HTR-8/SVneo (cell line): ENCODE measurements around the gene NRXN3.

Source experiments
- DNase-seq: peaks from one replicate; pipeline ENCODE4 v3.0.0; 2011; ENCODE audit warnings: low spot score, mixed read lengths; ENCODE audit not compliant: insufficient read length
- FAIRE-seq: peaks from 2 replicates; lab custom pipeline; 2011; peaks lifted over from hg19 to GRCh38; lab: Jason Lieb, UNC

The NRXN3 gene

DNA sequence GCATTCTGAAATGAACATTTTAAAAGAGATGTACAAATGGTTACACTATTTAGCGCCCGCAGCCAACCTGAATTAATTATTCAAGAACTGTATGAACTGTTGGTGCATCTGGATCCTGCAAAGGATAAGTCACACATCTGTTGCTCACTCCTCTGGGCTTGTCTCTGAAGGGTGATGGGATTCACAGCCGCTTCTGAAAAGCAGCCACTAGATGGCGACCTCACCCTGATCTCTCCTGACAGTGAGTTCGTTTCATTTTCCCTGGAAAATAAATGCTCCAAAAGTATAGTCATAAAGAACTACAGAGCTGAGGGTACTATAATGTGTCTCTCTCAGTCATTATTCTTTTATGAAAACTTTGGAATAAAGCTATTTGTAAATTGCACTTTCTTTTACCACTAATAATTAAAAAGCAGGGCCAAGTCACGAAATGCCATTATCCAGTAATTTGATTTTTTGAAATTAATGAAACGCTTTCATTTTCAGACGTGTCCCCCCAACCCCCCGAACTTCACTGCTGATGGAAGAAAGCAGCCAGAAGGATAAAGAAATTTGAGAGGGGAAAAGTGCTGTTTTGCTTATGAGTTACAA lies 789.6 kb downstream of the NRXN3 start:
- no peak for FAIRE-seq
- DNase-seq, result peak; percentile 59

GRCh38 chr14:78967111-78967809 lies 797.1 kb downstream of the NRXN3 start:
- peak; percentile 27 for DNase-seq
- FAIRE-seq, result no peak

DNA sequence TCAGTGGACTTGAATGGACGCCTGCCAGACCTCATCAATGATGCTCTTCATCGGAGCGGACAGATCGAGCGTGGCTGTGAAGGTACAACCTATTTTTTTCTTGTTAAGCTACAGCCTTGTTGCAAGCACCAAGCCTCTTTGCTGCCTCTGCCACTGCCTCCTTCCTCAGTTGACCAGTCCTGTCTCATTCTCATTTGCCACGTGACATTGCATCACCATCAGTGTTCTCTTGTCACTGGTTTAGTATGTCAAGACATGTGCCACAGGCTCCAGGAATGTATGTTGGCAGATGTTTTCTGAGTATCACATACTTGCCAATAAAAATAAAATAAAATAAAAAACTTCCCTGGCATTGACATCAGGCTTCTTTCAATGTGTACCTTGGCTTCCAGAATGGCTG lies 798.1 kb downstream of the NRXN3 start:
- no peak for DNase-seq
- FAIRE-seq, result no peak

DNA sequence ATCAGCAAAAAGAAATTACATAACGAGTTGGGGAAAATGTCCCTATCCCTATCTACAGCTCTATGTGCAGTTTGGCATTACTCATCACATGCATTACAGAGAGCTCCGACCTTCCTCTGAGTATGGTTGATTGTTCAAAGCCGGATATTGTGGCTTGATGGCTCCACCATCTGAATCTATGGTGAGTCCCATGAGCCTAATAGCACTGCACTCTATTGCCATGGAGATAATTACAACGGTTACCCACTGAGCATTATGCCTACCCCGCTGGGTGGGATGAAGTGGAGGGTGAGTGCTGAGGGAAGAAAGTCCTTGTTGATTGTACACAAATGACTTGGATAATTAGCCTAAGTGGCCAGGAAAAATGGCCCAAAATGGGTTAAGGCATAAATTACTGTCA lies 800.5 kb downstream of the NRXN3 start:
- FAIRE-seq (no peak), DNase-seq (no peak)

DNA sequence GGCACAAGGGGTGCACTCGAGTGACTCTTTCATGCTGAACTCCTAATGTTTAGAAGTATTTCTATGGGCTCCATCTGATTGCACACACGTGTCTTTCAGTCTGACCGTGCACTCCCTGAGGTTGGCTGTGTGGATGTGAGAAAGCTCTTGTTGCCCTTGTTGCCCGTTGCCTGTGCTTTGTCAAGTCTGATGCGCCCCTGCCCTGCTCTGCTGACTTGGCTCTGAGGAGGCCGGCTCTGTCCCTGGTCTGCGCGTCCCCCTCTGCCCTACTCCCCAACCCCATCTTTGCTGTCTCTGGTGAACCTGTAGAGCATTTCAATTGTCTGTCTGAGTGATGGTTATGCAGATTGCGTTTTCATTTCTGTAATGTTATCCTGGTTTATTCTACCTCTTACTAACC lies 802.3 kb downstream of the NRXN3 start:
- DNase-seq, result no peak
- no peak for FAIRE-seq

GRCh38 chr14:78974691-78975090 lies 804.5 kb downstream of the NRXN3 start:
- DNase-seq (no peak), FAIRE-seq (no peak)

DNA sequence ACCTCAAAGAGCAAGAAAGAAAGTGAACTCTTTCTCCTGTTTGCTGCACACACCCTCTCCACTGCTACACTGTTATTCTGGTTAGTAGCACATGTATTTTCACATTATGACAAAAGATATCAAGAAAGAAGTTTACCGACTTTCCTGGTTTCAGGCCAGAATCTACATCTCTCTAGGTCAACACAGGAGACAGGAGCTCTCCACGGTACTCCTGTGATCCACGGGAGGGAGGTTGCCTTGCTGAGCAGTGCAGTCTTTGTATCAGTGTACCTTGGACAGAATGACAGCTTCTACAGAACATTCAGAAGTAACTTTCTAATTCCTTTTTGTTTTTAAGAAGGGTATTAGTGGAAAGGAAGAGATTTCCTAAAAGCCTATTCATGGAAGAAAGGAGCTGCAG lies 805.6 kb downstream of the NRXN3 start:
- FAIRE-seq, result no peak
- DNase-seq, result no peak

- no peak for FAIRE-seq
- DNase-seq, result no peak
Observed at GRCh38 chr14:78978896-78979295, 808.7 kb downstream of the NRXN3 start.

DNA sequence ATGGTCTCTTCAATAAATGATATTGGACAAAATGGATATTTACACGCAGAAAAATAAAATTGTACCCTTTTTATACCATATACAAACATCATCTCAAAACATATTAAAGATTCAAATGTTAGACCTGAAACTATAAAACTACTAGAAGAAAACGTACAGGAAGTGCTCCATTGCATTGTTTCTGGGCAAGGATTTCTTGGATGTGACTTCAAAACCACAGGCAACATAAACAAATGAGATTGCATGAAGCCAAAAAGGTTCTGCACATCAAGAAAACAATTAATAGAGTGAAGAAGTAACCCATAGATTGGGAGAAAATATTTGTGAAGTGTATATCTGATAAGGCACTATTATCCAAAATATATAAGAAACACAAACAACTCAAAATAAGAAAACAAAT lies 812.4 kb downstream of the NRXN3 start:
- DNase-seq (no peak), FAIRE-seq (no peak)

DNA sequence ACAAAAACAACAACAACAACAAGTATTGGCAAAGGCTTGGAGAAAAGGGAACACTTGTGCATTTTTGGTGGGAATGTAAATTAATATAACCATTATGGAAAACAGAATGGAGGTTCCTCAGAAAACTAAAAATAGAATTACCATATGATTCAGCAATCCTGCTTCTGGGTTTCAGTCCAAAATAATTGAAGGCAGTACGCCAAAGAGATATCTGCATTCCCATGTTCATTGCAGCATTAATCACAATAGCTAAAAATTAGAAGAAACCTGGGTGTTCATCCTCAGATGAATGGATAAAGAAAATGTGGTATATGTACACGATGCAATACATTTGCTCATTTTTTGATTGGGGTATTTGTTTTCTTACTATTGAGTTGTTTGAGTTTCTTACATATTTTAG lies 813.0 kb downstream of the NRXN3 start:
- no peak for DNase-seq

GRCh38 chr14:78985668-78986381 lies 815.7 kb downstream of the NRXN3 start:
- DNase-seq, result no peak
- no peak for FAIRE-seq

More for the DNA sequence above, 813.0 kb downstream of the NRXN3 start:
- FAIRE-seq, result no peak

DNA sequence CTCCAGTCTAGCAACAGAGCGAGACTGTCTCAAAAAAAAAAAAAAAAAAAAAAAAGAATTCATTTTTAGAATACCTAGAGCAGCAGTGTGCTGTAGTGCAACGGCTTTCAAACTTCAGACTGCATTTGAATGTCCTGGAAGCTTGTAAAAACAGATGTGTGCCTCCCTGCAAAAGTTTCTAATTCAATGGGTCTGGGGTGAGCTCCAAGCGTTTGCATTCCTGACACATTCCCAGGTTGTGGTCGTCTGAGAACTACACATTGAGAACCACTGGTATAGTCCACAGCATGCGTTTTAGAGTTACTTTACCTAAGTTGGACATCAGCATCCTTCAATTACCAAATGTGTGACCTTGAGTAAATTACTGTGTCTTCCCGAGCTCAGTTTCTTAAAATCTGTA lies 816.8 kb downstream of the NRXN3 start:
- FAIRE-seq, result no peak
- no peak for DNase-seq

- DNase-seq (no peak), FAIRE-seq (no peak)
Observed at GRCh38 chr14:78989221-78989620, 819.0 kb downstream of the NRXN3 start.

- FAIRE-seq, result no peak
Observed at GRCh38 chr14:78992867-78993266, 822.7 kb downstream of the NRXN3 start.

DNA sequence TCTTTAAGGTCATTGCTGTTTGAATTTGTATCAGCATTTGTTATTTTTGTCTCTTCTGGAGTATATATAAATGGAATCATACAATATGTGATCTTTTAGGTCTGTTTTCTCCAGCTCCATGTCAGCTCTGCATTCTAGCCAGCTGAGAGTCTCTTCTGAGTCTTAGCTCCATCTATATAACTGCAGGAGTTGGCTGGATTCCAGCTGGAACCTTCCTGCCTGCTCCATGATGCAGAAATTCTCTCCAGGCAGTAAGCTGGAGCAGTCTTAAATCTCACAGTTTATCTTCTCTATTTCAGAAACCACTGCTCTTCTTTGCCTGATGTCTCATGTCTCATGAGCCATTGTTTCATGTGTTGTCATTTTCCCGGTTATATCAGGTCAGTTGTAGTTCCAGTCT lies 827.6 kb downstream of the NRXN3 start:
- no peak for DNase-seq
- no peak for FAIRE-seq

More at GRCh38 chr14:78992867-78993266, 822.7 kb downstream of the NRXN3 start:
- DNase-seq, result no peak

DNA sequence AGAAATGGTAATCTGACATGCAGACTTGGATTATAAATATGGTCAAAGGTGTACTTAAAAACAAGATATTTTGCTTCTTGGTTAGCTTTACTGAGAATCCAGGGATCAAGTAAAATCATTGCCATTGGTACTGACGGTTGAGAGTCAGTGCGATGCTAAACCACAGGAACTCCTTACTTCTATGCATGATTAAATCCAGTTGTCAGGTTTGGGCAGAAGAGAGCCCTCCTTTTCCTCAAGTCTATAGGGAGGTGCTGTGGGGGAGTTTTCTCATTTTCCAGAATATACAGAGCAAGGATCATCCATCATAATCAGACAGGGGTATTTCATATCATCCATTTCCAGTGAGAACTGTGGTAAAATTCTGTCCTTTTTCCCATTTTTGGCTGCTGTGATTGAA lies 839.1 kb downstream of the NRXN3 start:
- FAIRE-seq (no peak), DNase-seq (no peak)

DNA sequence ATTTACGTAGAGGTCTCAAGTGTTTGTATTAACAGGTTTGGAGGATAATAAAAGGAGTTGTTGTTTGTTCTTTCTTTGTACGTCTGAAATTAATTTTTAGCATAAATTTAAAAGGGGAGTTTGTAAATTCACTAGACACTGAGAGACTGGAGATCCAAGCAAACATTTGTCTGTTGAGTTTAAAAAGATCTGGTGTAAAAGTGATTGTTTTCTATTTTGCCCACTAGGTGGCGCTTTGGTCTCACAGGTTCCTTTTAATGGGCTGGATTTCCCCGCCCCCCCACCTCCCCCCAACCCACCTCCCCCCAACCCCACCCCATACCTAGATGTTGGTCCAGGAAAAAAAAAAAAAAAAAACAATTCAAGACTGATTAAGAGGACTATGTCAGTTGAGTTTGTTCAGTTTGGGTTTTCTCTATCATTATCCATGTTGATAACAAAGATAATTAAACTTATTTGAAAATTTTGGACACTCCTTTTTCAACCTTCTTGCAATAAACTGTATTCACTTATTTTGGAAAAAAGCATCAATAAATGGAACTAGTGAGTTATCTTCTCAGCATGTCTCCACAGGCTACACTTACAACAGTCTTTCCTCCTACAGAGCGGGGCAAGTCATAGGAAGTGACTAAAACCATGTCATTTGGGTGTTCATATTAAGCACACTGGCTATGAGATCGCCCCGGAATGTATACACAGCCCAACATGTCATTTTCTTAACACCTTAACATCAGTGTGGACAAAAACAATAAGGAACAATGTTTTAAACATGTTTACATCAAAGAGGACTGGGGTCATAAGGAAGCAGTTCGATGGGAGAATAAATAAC lies 841.1 kb downstream of the NRXN3 start:
- FAIRE-seq (peak; percentile 33), DNase-seq (peak; percentile 31)

- DNase-seq, result peak; percentile 12
- no peak for FAIRE-seq
Observed at GRCh38 chr14:79011920-79012204, 841.7 kb downstream of the NRXN3 start.

DNA sequence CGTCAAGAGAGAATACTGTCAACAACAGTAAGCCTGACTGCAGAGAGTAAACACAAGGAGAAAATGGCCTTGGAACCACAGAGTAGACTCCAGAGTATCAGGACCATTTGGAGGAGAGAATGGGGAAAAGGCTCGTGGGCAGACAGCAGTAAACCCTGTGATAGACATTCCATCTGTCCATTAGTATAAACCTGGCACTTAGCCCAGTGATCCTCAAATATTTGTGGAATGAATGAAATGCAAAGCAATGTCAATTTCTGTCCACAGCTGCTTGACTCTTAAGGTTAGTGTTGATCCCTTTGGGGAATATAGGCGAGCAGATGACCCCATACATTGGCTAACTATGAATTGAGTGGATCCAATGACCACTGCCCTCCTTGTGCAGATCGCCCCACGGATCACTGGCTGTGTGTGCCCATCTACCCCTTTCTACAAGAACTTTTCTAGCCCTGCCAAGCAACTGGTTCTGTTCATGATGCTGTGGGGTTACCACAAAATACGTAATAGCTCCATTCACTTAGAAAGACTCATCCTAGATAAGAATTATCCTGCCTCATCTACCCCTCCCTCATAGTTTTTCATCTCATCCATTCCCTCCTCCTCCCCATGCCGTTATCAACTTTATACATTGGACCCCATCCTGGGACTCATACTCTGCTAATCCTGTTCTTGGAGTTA lies 846.8 kb downstream of the NRXN3 start:
- DNase-seq (peak; percentile 64), FAIRE-seq (peak; percentile 91)

DNA sequence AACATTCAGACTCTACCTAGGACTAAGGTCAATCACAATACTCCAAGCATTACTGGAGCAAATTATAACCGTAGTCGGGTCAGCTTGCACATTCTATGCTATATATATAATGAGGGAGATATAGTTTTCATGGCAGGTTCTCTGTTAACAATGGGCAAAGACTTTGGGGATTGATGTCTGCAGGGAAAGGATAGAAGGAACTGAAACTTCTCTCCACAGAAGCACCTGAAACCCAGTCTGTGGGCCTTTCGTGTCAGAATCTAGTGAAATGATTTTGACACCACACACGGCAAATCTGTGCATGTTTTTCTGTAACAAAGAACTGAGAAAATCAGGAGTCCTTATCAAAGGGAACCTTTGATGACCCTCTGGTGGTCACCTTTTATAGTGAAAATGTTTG lies 847.4 kb downstream of the NRXN3 start:
- no peak for FAIRE-seq
- no peak for DNase-seq
